ENCODE measurements around the gene ABHD8.

The ABHD8 gene

GRCh38 chr19:17262557-17262956 is 40.7 kb downstream of the ABHD8 start:
- no peak for DNase-seq

- peak; percentile 96 for DNase-seq
Measured at GRCh38 chr19:17260842-17261325, 42.3 kb downstream of the ABHD8 start.

- no peak for DNase-seq
Measured at GRCh38 chr19:17259934-17260333, 43.3 kb downstream of the ABHD8 start.

GRCh38 chr19:17259118-17259780 is 44.0 kb downstream of the ABHD8 start:
- no peak for DNase-seq

- DNase-seq: no peak
Measured at GRCh38 chr19:17256130-17256529, 47.1 kb downstream of the ABHD8 start.

- DNase-seq: no peak
Measured at GRCh38 chr19:17255150-17255621, 48.0 kb downstream of the ABHD8 start.

GRCh38 chr19:17254636-17255035 is 48.6 kb downstream of the ABHD8 start:
- DNase-seq: no peak

- DNase-seq: no peak
Measured at GRCh38 chr19:17249887-17250548, 53.2 kb downstream of the ABHD8 start.

- DNase-seq: no peak
Measured at GRCh38 chr19:17248011-17248776, 55.0 kb downstream of the ABHD8 start.

- DNase-seq: no peak
Measured at GRCh38 chr19:17246681-17247425, 56.4 kb downstream of the ABHD8 start.

GRCh38 chr19:17245535-17245984 is 57.7 kb downstream of the ABHD8 start, which contains the start of gene NR2F6:
Gene NR2F6, minus strand, starts transcription at chr19:17245919. Its CDS starts 699 bp downstream, at chr19:17245220.
- no peak for DNase-seq

- no peak for DNase-seq
Measured at GRCh38 chr19:17244618-17245534, 58.3 kb downstream of the ABHD8 start.

GRCh38 chr19:17243830-17244617 is 59.2 kb downstream of the ABHD8 start:
- DNase-seq: no peak

- no peak for DNase-seq
Measured at GRCh38 chr19:17243211-17243829, 59.9 kb downstream of the ABHD8 start.

GRCh38 chr19:17242431-17243208 is 60.6 kb downstream of the ABHD8 start:
- no peak for DNase-seq

All from activated CD8-positive, alpha-beta memory T cell treated with anti-CD3 and anti-CD28 coated beads for 24 hours (primary cell).